GM19324 (cell line): Measurements from ENCODE around the gene SEPHS1.
"Not testable (repeated sequence)": the region's sequence is repeated elsewhere in the genome, so short reads cannot be mapped to it uniquely, and the experiment has no call there.

Experiments used
- ATAC-seq: cut with Tn5 transposase; IDR thresholded peaks from one replicate; pipeline ENCODE4 v1.9.1; 2021; ENCODE audit warnings: mild to moderate bottlenecking, moderate library complexity; ENCODE audit not compliant: unreplicated experiment, low FRiP score

Gene SEPHS1

GRCh38 chr10:13291821-13292773 is 56.0 kb downstream of the SEPHS1 start:
- no peak for ATAC-seq

GRCh38 chr10:13291061-13291460 is 57.0 kb downstream of the SEPHS1 start:
- no peak for ATAC-seq

- no peak for ATAC-seq
These were observed 64.0 kb downstream of the SEPHS1 start for GRCh38 chr10:13284050-13284449.

DNA sequence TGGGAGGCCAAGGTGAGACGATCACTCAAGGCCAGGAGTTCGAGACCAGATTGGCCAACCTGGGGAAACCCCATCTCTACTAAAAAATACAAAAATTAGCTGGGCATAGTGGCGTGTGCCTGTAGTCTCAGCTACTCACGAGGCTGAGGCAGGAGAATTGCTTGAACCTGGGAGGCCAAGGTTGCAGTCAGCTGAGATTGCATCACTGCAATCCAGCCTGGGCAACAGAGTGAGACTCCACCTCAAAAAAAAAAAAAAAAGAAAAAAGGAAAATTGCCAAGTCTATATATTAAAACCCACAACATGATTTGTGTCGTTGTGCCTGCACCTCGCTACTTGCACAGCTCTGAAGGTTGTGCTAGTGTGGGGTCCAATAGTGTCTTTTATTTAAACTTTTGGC is 65.7 kb downstream of the SEPHS1 start:
- not testable (repeated sequence) for ATAC-seq

DNA sequence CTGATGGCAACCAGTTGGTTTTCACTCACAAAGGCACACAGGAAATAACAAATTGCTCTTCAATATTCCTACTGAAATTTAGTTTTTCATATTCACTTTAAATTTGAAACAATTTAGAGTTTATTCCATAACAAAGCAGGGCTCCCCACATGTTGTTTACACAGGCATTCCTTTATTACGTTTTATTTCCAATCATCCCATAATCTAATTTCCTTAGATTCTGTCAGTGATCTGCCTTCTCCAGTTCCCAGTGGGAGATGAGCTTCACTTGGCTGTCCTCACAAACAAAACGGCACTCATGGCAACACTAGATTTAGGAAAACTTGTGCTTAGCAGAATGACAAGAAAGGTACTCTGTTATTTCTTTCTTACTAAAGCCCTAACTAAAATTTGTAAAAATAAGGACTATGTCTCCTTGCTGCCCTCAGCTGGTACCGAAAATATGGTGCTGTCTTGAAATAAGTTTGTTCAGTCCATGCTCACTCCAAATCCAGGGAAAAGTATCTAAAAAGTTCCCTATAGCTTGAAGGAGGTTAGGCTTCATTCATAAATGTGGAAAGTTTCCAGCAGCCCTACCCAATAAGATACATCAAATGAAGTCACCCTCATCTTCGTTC is 71.2 kb downstream of the SEPHS1 start:
- ATAC-seq, result no peak

DNA sequence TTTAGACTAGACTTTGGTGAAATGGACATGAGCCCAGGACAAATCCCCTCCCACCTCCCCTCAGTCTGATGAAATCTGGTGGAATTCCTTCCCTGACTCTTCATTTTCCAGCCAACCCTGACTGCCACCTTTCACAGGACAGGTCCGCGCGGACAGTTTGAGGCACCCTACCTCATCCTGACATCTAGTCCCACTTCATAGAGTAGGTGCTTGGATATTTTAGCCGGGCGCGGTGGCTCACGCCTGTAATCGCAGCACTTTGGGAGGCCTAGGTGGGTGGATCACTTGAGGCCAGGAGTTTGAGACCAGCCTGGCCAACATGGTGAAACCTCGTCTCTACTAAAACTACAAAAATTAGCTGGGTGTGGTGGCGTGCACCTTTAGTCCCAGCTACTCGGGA is 71.9 kb downstream of the SEPHS1 start:
- not testable (repeated sequence) for ATAC-seq

GRCh38 chr10:13272164-13272571 is 75.9 kb downstream of the SEPHS1 start:
- ATAC-seq, result no peak

- ATAC-seq, result peak; percentile 63
These were observed 76.4 kb downstream of the SEPHS1 start for GRCh38 chr10:13271552-13272163.

- no peak for ATAC-seq
These were observed 77.1 kb downstream of the SEPHS1 start for GRCh38 chr10:13270877-13271551.

DNA sequence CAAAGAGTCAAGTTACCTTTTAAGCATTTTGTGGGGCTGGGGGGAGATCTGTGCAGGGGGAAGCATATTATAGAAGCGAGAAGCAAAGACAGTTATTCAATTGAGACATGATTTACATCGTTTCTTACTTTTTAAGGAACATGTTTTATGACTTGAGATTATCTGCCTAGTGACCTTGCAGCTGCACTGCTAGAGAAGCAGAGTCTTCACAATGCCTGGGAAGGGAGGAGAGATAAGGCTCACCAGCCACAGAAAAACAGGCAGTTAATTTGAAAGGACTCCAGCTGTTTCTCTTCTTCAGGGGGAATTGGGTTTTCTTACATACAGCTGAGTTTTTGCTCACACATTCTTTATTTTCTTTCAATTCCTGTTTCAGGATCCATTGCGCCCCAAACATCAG is 79.3 kb downstream of the SEPHS1 start:
- no peak for ATAC-seq

DNA sequence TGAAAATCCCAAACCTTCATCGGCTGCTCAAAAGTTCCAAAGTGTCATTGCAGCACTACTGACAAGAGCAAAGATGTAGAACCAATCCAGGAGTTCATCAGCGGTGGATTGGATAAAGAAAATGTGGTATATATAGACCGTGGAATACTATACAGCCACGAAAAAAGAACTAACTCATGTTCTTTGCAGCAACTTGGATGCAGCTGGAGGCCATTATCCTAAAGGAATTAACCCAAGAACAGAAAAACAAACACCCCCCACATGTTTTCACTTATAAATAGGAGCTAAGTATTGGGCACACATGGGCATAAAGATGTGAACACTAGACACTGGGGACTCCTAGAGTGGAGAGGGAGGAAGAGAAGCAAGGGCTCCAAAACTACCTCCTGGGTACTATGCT is 79.8 kb downstream of the SEPHS1 start:
- no peak for ATAC-seq
